ENCODE measurements around the gene PARP11.

PARP11 gene

GRCh38 chr12:3792623-3793288 lies 80.4 kb downstream of the PARP11 start:
- DNase-seq, result no peak
- no peak for TF ChIP-seq CTCF (IDR thresholded peaks at IDR 0.05; ENCODE audit: low read depth, low read length, missing control alignments)
- no peak overlapping the region for H3K4me3 ChIP-seq (ENCODE audit: low read depth, low read length)
- no peak overlapping the region for H3K27ac ChIP-seq
- H3K27me3 ChIP-seq (replicated peaks), result no peaks in the 10 kb centered on the region
- H3K36me3 ChIP-seq (replicated peaks), result no peaks in the 10 kb centered on the region
- in situ Hi-C loops (cut with HindIII; ENCODE audit: low pct_ligation_motif_present, low sequenced_read_pairs), result no loop called here

DNA sequence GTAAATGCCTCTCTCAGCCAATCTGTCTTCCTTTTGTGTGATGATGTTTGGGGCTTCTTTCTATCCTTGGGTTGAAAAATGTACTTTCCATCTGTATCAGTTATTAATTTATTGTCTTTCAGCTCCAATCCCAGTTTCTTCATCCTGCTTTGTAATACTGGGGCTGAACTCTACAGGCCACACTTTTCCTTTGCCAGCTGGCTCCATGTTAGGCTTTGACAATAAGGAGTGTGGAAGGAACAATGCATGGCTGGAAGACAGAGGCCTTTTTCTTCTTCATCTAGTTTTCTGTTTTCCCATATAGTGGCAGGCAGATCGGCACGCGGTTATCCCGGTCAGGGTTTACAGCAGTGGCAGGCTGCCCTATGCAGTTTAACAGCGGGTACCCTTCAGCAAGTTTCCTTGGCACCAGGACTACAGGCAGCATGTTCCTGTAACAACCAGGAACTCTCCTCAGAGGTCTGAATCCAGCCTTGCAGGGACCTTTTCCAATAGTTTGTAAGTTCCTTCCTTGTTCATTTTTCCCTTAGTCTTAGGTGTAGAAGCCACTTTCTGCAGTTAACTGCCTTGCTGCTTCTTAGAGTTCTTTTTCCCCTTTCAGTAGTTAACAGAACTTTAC lies 81.8 kb downstream of the PARP11 start:
- in situ Hi-C loops (cut with HindIII; ENCODE audit: low pct_ligation_motif_present, low sequenced_read_pairs), result no loop called here

GRCh38 chr12:3790642-3791041 lies 82.6 kb downstream of the PARP11 start:
- Histone ChIP-seq H3K36me3 (replicated peaks) (no peaks in the 10 kb centered on the region), H3K27me3 (replicated peaks) (no peaks in the 10 kb centered on the region), H3K27ac (no peak overlapping the region), H3K4me3 (ENCODE audit: low read depth, low read length) (no peak overlapping the region)
- in situ Hi-C loops (cut with HindIII; ENCODE audit: low pct_ligation_motif_present, low sequenced_read_pairs), result no loop called here
- TF ChIP-seq CTCF (IDR thresholded peaks at IDR 0.05; ENCODE audit: low read depth, low read length, missing control alignments), result no peak
- DNase-seq, result no peak

More for the DNA sequence above, 81.8 kb downstream of the PARP11 start:
- Histone ChIP-seq H3K27ac (no peak overlapping the region), H3K4me3 (ENCODE audit: low read depth, low read length) (no peak overlapping the region), H3K36me3 (replicated peaks) (no peaks in the 10 kb centered on the region), H3K27me3 (replicated peaks) (no peaks in the 10 kb centered on the region)
- no peak for DNase-seq
- TF ChIP-seq CTCF (IDR thresholded peaks at IDR 0.05; ENCODE audit: low read depth, low read length, missing control alignments), result no peak

- in situ Hi-C loops (cut with HindIII; ENCODE audit: low pct_ligation_motif_present, low sequenced_read_pairs), result no loop called here
- no peak for TF ChIP-seq CTCF (IDR thresholded peaks at IDR 0.05; ENCODE audit: low read depth, low read length, missing control alignments)
- Histone ChIP-seq H3K4me3 (ENCODE audit: low read depth, low read length) (no peak overlapping the region), H3K36me3 (replicated peaks) (no peaks in the 10 kb centered on the region), H3K27ac (no peak overlapping the region), H3K27me3 (replicated peaks) (no peaks in the 10 kb centered on the region)
- DNase-seq, result no peak
Measured at GRCh38 chr12:3789838-3790237, 83.4 kb downstream of the PARP11 start.

GRCh38 chr12:3777206-3777809 lies 95.9 kb downstream of the PARP11 start:
- H3K27ac ChIP-seq, result no peak overlapping the region
- in situ Hi-C loops (cut with HindIII; ENCODE audit: low pct_ligation_motif_present, low sequenced_read_pairs), result no loop called here
- TF ChIP-seq CTCF (IDR thresholded peaks at IDR 0.05; ENCODE audit: low read depth, low read length, missing control alignments), result peak; percentile 84
- H3K27me3 ChIP-seq (replicated peaks), result no peaks in the 10 kb centered on the region
- DNase-seq, result peak; percentile 44
- H3K4me3 ChIP-seq (ENCODE audit: low read depth, low read length), result no peak overlapping the region
- H3K36me3 ChIP-seq (replicated peaks), result no peaks in the 10 kb centered on the region

Measured in brain microvascular endothelial cell (primary cell).